NCI-H1417 (cell line): Measurements from ENCODE around the gene ACVR1B.

ENCODE experiments used
- DNase-seq, 3 experiments: peaks; one replicate each; lab custom pipeline; 2025; lab: John Stamatoyannopoulos, UW

Gene ACVR1B

GRCh38 chr12:52004042-52004648 is 52.6 kb downstream of the ACVR1B start:
- DNase-seq: peak; percentile 48 to 83 (median 69)

GRCh38 chr12:52005218-52005902 is 53.9 kb downstream of the ACVR1B start:
- DNase-seq: no peak

GRCh38 chr12:52005903-52006703 is 54.6 kb downstream of the ACVR1B start:
- peak in 1 of 3 experiments; percentile 54 for DNase-seq

- peak; percentile 27 to 85 (median 81) for DNase-seq
Observed at GRCh38 chr12:52006726-52007157, 55.2 kb downstream of the ACVR1B start, which contains the start of gene TAMALIN. Gene TAMALIN (plus strand): TSS chr12:52006946. CDS start chr12:52007020, 74 bp downstream.

GRCh38 chr12:52007158-52007921 is 55.8 kb downstream of the ACVR1B start:
- no peak for DNase-seq

GRCh38 chr12:52007982-52008510 is 56.5 kb downstream of the ACVR1B start:
- no peak for DNase-seq

GRCh38 chr12:52009081-52009751 is 57.7 kb downstream of the ACVR1B start:
- no peak for DNase-seq

- DNase-seq: no peak
Observed at GRCh38 chr12:52010152-52010622, 58.7 kb downstream of the ACVR1B start.

GRCh38 chr12:52010692-52011601 is 59.4 kb downstream of the ACVR1B start:
- DNase-seq: peak in 2 of 3 experiments; percentile 60 to 84

- no peak for DNase-seq
Observed at GRCh38 chr12:52011602-52012214, 60.2 kb downstream of the ACVR1B start.

GRCh38 chr12:52013626-52014310 is 62.3 kb downstream of the ACVR1B start:
- DNase-seq: no peak

GRCh38 chr12:52014567-52015530 is 63.4 kb downstream of the ACVR1B start:
- DNase-seq: no peak

GRCh38 chr12:52015532-52016041 is 64.1 kb downstream of the ACVR1B start:
- no peak for DNase-seq

GRCh38 chr12:52018433-52019112 is 67.1 kb downstream of the ACVR1B start:
- peak in 2 of 3 experiments; percentile 92 to 94 for DNase-seq

- peak in 2 of 3 experiments; percentile 92 to 93 for DNase-seq
Observed at GRCh38 chr12:52019113-52019770, 67.7 kb downstream of the ACVR1B start.
